ENCODE data around the gene BCDIN3D.

The BCDIN3D gene

GRCh38 chr12:49795654-49796105 lies 47.2 kb downstream of the BCDIN3D start:
- DNase-seq: no peak

DNA sequence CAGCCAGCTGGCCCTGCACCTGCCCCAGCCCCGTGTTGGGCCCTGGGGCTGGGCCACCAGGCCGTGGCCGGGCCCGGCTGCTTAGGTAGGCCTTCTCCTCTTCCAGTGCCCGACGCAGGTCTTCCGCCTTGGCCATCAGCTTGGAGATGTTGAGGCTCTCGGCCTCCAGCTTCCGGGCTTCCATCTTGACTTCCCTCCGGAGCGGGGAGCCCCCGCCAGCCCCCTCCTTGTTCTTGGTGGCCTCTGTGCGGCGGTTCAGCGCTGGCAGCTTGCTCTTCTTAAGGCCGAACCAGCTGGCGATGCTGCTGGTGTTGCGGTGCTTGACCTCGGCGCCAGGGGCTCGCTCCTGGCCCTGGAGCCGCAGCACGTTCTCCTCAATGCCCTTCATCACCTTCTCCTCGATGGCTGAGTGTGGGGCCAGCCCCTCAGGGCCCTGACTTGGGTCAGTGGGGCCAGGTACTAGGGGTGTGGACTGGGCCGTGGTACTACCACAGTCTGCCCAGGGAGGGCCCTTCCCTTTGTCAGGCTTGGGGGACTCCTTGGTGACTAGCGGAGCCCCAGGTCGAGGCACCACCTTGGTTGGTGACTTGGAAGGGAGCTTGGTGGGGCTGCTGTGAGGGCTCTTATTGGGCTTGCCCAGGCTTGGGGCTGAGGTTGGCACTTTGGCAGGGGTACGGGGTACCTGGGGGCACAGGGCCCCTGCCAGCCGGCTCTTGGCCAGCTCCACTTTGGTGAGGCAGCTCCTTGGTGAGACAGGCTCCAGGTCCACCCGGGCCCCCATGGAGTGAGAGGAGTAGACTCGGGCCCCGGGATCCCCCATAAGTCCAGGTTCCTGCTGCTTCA lies 47.9 kb downstream of the BCDIN3D start:
- DNase-seq: no peak

DNA sequence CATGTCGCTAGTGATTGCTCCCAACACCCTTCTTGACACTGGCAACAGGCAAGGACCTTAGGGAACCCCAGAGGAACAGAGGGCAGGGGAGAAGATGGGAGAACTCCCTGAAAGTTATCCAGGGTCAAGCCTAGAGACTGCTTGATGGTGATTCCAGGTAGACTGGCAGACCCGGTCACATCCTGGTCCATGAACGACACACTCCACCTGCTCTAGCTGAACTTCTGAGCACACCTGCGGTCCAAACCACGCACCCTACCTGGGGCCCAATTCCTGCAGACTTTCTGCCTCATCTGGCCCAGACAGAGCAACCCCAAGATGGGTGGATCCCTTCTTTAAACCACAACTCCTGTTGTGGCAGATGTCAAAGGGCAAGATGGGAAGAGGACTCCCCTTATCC lies 48.9 kb downstream of the BCDIN3D start:
- no peak for DNase-seq

DNA sequence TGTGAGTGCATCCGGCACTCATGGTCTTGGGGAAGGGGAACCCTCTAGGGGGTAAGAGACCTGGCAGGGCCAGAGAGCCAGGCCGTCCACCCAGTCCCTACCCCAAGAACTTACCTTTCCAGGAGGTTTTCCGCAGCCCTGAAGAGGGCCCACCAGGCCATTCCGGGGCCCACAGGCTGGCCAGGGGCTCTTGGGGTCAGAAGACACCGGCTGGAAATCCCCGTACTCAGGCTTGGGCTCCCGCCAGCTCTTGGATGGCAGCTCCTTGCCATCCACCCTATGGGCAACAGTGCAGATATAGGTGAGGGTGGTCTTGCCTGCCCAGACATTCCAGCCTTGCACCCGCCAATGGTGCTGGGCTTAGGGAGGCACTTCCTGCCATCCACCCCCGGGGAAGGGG lies 49.3 kb downstream of the BCDIN3D start:
- no peak for DNase-seq

DNA sequence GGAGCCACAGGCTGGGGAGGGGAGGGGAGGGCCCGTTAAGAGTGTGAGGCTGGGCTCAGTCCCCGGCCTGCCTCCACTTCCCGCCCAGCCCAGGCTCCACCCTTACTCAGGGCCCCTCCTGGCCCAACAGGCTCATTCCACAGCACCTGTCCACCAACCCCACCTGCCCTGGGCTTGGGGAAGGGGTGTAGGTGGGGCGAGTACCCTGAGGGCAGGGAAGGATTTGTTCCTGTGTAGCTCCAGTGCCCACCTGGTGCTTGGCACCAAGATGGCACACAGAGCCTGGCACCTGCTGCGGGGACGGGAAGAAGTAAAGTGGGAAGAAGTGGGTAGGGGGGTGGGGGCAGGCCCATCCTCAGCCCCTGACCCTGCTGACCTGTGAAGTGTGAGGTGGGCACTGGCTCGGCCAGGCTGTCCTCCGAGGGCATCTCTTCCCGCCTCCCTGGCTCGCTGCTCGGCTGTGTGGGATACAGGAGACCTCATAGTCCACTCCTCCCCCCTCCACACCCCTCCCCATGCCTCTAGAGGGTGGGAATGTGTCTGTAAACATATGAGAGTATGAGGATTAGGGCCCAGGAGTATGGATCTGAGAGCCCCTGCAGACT lies 49.8 kb downstream of the BCDIN3D start:
- no peak for DNase-seq

DNA sequence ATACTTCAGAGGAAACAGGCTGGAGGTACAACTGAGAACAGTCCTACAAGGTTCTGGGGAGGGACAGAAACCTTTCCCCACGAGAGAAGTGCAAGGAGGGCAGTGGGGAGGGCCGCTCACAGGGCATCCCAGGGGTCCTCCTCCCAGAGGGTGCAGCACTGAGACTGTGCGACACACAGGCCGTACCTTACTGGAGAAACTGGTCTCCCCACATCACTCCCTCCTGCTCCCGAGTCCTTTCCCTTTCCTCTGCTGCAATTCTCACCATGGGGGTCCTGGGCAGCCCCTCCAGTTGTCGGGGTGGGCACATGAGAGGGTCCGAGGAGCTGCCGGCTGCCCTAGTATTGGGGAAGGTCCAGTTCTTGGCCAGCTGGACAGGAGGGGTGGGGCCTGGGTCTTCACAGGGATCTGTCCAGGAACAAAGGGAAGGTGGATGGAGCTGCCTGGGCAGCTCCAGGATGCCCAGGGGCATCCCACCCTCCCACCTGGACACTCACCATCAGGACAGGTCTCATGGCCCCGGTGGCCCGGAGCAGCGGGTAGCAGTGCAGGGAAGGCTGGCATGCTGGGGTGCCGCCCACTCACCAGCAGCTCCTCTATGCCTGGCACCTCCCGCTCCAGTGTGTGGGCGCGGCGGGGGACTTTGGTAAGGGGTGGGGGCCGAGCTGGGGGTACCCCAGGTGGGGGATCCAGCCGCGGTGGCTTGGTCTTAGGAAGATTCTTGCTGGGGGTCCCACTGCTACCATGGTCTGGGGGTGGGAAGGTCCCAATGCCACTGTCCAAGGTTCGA lies 50.5 kb downstream of the BCDIN3D start:
- DNase-seq: no peak

GRCh38 chr12:49791700-49792099 lies 51.2 kb downstream of the BCDIN3D start:
- DNase-seq: no peak

- no peak for DNase-seq
These were observed 52.0 kb downstream of the BCDIN3D start for GRCh38 chr12:49790741-49791555.

- peak in 1 of 2 experiments; percentile 11 for DNase-seq
These were observed 52.9 kb downstream of the BCDIN3D start for GRCh38 chr12:49789992-49790391.

DNA sequence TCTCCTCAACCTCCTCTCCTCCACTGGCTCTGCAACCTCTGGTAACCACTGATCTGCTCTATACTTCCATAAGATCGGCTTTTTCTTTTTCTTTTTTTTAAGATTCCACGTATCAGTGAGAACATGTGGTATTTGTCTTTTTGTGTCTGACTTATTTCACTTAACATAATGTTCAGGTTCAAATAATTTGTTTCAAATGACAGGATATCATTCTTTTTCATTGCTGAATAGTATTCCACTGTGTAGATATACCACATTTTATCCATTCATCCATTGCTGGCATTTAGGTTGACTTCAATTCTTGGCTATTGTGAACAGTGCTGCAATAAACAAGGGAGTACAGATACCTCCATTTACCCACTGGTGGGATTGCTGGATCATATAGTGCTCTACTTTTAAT lies 55.2 kb downstream of the BCDIN3D start:
- no peak for DNase-seq
